ENCODE data around the gene PHOX2A.
"Not testable (repeated sequence)": the region's sequence is repeated elsewhere in the genome, so short reads cannot be mapped to it uniquely, and the experiment has no call there.

Gene PHOX2A

DNA sequence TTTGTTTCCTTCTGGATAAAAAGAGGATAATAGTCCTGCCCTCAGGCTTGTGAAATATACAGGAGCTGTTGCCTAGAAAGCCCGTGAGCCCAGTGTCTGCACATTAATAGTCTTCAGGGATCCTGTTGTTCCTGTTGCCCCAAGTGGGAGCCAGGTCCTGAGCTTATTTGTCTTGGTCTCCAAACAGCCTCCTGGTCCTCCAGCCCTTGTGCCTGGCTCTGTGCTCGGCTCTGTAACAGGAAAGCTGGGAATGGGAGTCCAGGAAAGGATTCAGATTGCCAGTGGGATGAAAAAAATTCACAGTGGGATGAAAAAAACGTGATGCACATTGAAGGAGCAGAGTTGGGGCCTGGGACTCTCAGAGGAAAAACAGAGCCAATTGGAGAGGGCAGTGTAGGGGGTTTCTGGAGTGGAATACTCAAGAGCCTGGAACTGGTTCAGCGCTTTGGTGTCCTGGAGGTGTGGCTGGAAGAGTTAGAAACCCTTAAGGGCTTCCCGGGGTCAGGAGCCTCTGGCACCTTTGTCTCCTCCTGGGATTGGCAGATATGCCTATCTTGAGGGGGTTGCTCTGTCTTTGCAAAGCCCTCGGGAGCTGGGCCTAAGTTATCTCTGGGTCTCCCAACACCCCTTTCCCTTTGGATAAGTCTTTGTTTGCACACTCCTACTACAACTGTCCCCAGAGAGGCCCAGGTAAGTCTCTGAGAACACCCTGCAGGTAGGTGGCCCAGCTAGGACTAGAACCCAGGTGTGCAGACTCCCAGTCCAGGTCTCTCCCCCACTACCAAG, 21.7 kb downstream of the PHOX2A start:
- DNase-seq (ENCODE audit: low read depth), result no peak

DNA sequence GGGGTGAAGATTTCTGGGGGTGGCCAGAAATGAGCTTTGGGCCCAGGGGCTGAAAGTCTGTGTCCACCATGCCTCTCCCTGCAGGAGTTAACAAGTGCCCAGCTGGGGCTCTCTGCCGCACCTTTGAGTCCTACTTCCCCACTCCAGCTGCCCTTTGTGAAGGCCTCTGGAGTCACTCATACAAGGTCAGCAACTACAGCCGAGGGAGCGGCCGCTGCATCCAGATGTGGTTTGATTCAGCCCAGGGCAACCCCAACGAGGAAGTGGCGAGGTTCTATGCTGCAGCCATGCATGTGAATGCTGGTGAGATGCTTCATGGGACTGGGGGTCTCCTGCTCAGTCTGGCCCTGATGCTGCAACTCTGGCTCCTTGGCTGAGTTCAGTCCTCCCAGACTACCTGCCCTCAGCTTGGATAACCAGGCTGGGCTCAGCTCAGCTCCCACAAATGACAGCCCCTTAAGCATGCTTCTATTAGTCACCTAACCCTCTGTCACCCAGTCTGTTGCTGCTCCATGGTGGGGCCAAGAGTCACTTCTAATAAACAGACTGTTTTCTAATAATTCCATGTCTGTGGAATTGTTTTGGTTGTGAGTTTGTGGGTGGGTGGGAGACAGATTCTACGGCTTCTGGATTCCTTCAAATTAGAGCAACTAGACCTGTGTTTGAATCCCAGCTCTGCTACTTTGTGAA, 22.4 kb downstream of the PHOX2A start:
- no peak for DNase-seq (ENCODE audit: low read depth)

DNA sequence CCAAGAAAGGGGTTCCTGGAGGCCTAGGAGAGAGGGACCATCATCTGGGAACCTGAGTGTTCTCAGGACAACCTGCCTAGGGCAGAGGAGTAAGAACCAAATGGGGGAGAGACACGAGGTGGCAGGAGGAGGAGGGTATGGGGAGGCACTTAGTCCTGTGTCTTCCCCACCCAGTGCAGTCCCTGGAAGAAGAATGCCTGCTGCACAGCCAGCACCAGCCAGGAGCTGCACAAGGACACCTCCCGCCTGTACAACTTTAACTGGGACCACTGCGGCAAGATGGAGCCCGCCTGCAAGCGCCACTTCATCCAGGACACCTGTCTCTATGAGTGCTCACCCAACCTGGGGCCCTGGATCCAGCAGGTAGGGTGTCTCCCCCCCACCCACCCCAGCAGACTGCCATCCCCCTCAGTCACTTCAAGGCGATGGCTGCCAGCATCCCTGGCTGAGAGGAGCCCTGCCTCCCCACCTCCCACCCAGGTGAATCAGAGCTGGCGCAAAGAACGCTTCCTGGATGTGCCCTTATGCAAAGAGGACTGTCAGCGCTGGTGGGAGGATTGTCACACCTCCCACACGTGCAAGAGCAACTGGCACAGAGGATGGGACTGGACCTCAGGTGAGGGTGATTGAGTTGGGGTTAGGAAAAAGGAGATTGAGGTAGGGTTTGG, 23.1 kb downstream of the PHOX2A start:
- DNase-seq (ENCODE audit: low read depth), result no peak

DNA sequence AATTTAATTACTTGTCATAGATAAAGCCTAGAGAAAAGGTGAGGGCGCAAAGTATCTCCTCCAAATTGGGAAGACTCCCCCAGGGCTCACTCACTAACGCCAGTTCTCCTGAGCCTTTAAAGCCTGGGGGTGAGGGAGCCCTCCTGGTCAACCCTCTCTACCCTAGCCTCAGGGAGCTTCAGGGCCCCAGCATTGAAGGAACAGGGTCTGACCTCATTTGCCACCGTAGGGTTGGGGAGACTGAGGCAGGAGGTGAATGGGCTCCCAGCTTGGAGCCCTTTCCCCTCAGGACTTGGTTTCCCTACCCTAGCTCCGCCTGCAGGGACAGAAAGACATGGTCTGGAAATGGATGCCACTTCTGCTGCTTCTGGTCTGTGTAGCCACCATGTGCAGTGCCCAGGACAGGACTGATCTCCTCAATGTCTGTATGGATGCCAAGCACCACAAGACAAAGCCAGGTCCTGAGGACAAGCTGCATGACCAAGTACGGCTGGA, 25.7 kb downstream of the PHOX2A start:
- no peak for DNase-seq (ENCODE audit: low read depth)

DNA sequence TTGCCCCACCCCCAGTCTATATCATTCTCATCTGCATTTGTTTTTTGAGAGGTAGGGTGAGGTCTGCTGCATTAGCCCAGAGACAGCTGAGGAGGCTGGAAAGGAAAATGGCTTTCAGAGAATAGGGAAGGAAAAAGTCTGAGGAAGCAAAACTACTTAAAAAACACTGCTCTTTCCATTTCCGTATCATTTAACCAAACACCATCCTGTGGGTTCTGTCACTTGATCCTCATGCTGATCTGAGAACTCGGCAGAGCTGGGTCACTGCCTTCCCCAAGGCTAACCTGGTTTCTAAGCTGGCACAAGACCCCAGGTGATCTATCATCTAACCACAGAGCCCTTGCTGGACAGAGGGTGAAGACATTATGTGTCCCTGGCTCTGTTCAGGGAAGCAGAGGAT, 26.1 kb downstream of the PHOX2A start:
- DNase-seq (ENCODE audit: low read depth), result no peak

DNA sequence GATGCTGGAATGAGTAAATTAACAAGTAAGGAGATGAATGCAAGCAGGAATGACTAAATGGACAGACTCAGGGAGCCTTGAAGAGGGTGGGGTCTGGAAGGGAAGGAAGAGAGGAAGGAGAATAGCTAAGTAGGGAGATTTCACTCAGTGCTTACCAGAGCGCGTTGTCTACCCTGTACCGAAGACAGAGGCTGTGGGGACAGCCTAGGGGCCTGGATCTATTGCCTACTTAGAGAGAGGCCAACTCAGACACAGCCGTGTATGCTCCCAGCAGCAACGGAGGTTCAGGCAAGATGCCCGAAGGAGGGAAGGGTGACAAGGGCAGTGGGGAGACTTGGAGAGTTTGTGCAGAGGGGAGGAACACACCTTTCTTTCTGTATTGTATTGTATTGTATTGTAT, 27.3 kb downstream of the PHOX2A start, which contains the start of gene FOLR2:
TSS of gene FOLR2 (plus strand) at position 157 of the 400 bp plus-strand sequence. CDS start 1,791 bp downstream, outside the sequence.
- DNase-seq (ENCODE audit: low read depth), result no peak

DNA sequence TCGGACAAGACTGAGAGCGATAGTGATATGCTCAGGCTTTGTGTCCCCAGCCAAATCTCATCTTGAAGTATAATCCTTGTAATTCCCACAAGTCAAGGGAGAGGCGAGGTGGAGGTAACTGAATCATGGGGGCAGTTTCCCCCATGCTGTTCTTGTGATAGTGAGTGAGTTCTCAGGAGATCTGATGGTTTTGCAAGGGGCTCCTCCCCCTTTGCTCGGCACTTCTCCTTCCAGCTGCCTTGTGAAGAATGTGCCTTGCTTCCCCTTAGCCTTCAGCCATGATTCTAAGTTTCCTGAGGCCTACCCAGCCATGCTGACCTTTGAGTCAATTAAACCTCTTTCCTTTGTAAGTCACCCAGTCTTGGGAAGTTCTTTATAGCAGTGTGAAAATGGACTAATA, 34.9 kb downstream of the PHOX2A start:
- DNase-seq (ENCODE audit: low read depth), result no peak

DNA sequence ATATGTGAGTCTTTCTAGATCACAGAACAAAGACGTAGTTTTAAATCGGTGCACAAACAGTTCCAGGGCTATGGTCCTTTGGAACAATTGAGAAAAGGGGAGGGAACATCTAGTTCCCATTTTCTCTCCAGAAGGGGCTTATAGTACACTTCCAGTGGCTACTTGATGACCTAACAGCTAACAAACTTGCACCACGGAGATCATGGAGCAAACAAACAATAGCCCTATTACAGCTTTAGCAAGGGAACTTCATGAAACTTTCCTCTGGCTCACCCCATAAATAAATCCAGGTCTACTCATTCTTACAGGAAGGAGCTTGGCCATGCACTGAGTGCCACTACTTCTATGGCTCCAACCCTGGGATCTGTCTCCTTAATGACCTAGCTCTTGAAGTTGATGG, 35.7 kb downstream of the PHOX2A start:
- no peak for DNase-seq (ENCODE audit: low read depth)

DNA sequence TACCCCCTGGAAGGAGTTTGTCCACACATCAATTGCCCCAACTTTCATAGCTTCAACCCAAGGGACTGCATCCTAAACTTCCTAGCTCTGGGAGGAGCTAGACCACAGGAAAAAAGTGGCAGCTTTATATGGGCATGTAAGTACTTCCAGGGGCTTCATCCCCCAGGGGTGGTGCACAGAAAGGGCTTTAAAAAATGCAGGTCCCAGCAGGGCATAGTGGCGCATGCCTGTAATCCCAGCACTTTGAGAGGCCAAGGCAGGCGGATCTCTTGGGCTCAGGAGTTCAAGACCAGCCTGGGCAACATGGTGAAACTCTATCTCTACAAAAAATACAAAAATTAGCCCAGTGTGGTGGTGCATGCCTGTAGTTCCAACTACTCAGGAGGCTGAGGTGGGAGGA, 37.2 kb downstream of the PHOX2A start:
- not testable (repeated sequence) for DNase-seq (ENCODE audit: low read depth)

DNA sequence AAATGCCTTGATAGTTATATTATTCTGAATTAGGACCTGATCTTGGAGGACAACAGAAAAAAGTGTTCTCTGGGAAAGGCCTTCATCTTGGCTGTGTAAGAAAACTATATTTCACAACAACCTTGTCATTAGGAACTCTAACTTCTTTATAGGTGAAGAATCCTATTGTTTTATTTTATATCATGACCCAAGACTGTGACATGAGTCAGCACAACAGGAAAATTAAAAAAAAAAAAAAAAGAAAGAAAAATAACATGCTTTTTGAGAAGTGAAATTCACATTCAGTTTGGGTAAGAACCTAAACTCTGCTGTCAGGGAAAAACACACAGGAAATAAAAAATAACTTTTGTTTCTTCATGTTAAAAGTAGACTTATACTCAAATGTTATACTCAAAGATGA, 39.1 kb downstream of the PHOX2A start:
- no peak for DNase-seq (ENCODE audit: low read depth)

DNA sequence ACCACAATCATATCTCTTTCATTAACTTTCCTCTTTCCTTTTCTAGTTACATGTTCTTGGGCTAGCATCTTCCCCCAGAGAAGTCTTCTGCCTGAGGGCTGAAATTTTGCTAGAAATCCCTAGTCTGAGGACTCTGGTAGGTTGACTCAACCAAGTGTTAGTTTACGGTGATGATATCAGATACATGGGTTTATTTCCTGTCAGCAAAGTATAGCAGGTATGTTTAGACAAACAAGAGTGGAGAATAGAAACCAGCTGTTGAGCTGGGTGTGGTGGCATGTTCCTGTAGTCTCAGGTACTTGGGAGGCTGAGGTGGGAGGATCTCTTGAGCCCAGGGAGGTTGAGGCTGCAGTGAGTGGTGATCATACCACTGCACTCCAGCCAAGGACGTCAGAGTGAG, 40.8 kb downstream of the PHOX2A start:
- DNase-seq (ENCODE audit: low read depth), result no peak

DNA sequence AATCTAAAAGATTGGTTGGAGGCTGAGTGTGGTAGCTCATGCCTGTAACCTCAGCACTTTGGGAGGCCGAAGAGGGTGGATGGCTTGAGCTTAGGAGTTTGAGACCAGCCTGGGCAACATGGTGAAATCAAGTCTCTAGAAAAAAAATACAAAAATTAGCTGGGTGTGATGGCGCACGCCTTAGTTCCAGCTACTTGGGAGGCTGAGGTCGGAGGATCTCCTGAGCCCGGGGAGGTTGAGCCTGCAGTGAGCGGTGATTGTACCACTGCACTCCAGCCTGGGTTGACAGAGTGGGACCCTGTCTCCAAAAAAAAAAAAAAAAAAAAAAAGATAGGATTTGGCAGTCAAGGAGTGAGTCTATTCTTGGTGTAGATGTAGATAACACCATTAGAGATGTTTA, 41.4 kb downstream of the PHOX2A start:
- DNase-seq (ENCODE audit: low read depth), result no peak

DNA sequence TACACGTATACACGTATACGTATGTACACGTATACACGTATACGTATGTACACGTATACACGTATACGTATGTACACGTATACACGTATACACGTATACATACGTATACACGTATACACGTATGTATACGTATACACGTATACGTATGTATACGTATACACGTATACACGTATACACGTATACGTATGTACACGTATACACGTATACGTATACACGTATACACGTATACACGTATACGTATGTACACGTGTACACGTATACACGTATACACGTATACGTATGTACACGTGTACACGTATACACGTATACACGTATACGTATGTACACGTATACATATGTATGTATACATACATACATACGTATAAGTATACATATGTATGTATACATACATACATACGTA, 42.5 kb downstream of the PHOX2A start:
- DNase-seq (ENCODE audit: low read depth), result not testable (repeated sequence)

DNA sequence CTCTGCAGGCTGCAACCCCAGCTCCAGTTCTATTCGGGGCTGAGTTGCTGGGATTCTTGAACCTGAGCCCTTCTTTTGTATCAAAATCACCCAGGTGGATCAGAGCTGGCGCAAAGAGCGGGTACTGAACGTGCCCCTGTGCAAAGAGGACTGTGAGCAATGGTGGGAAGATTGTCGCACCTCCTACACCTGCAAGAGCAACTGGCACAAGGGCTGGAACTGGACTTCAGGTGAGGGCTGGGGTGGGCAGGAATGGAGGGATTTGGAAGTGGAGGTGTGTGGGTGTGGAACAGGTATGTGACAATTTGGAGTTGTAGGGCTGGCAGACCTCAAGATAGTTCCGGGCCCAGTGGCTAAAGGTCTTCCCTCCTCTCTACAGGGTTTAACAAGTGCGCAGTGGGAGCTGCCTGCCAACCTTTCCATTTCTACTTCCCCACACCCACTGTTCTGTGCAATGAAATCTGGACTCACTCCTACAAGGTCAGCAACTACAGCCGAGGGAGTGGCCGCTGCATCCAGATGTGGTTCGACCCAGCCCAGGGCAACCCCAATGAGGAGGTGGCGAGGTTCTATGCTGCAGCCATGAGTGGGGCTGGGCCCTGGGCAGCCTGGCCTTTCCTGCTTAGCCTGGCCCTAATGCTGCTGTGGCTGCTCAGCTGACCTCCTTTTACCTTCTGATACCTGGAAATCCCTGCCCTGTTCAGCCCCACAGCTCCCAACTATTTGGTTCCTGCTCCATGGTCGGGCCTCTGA, 48.3 kb downstream of the PHOX2A start:
- DNase-seq (ENCODE audit: low read depth), result no peak

DNA sequence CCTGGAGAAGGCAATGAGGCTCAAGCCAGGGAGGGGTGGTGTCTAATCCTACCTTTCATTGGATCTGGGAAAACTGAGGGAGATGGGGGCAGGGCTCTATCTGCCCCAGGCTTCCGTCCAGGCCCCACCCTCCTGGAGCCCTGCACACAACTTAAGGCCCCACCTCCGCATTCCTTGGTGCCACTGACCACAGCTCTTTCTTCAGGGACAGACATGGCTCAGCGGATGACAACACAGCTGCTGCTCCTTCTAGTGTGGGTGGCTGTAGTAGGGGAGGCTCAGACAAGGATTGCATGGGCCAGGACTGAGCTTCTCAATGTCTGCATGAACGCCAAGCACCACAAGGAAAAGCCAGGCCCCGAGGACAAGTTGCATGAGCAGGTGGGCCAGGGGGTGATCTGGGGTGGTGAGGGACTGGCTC, 52.0 kb downstream of the PHOX2A start, which contains the start of gene FOLR1:
TSS of gene FOLR1 (plus strand) at position 180 of the 421 bp plus-strand sequence. CDS start at position 214, 34 bp downstream.
- DNase-seq (ENCODE audit: low read depth), result no peak

DNA sequence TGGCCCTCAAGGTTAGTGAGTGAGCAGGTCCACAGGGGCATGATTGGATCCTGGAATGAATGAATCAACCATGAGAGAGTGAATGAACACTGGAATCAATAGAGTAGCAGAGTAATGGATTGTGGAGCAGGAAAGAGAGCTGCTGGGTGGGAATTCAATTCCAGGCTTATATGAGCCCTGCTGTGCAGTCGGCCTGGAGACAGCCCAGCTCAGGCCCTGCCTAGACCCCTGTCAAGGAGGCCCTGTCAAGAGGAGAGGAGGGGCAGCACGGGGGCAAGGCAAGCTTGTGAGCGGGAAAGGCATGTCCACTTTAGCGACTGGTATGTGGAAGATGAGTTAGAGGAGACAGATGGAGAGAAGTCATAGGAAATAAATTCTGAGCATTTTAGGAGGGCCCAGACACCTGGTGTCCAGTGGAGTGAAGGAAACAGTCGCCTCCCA, 53.3 kb downstream of the PHOX2A start:
- no peak for DNase-seq (ENCODE audit: low read depth)

DNA sequence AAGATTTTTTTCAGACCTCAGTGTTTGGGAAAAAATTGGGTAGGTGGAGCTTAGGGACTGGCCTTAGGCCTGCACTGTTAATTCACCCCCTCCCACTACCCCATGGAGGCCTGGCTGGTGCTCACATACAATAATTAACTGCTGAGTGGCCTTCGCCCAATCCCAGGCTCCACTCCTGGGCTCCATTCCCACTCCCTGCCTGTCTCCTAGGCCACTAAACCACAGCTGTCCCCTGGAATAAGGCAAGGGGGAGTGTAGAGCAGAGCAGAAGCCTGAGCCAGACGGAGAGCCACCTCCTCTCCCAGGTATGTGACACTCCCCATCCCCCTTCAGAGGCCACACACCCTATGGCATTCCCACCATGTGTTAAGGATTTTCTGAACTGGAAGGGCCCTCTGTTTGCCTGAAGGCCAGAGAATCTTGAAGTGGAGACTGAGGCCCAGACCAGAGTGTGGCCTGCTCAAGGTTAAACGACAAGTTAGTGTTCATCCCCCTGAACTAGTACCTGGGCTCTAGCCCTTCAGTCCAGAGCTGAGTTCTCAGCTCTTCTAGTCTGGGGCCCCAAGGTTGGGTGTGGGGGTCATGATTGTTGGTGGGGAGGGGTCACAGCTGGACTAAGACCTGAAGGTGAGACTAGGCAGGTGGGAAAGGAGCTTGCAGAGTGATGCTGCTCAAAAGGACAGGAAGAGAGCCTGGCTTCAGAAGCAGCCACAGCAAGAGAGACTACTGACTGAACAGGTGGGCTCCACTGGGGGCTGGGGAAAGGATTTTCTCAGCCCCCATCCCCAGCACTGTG, 54.3 kb downstream of the PHOX2A start:
- DNase-seq (ENCODE audit: low read depth), result no peak

Measured in stimulated activated CD8-positive, alpha-beta memory T cell treated with anti-CD3 and anti-CD28 coated beads, Interleukin-7, amount 100 ng/mL, for 24 hours (primary cell).